ENCODE results near the gene OR13C8. TPM values are rescaled to one million over a fixed set of nuclear protein-coding genes. Genes with fewer than 3 reads are reported as not detected.
A peak's percentile ranks its signal among the peaks of the same experiment; 100 is the strongest.
"Not testable (repeated sequence)": the region's sequence is repeated elsewhere in the genome, so short reads cannot be mapped to it uniquely, and the experiment has no call there.

OR13C8 gene
- total RNA-seq, 1 donor from 2014 or later: not detected

DNA sequence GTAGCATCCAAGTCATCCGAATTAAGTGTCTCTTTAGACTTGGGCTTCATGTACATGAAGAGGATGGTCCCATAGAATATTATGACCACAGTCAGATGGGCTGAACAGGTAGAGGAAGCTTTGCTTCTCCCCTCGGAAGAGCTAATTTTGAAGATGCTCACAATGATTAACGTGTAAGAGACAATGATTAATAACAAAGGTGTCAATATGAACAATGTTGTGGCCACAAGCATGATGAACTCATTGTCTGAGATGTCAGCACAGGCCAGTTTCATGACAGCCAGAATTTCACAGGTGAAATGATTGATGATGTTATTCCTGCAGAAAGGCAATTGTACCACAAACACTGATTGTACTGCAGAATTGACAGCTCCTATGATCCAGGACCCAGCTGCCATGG, 35.8 kb downstream of the OR13C8 start:
- no peaks in the 10 kb centered on the region for H3K36me3 Mint-ChIP-seq
- DNase-seq (ENCODE audit: extremely low spot score, unreplicated experiment): no peak
- no peaks in the 10 kb centered on the region for H3K4me1 Mint-ChIP-seq (ENCODE audit: unreplicated experiment)
- no peak overlapping the region for H3K4me3 Mint-ChIP-seq
- TF ChIP-seq CTCF (conservative IDR thresholded peaks at IDR 0.05): no peak
- no peak overlapping the region for H3K27ac Mint-ChIP-seq
- no peaks in the 10 kb centered on the region for H3K9me3 Mint-ChIP-seq
- H3K27me3 Mint-ChIP-seq: peaks cover 14% of the 10 kb centered on the region

DNA sequence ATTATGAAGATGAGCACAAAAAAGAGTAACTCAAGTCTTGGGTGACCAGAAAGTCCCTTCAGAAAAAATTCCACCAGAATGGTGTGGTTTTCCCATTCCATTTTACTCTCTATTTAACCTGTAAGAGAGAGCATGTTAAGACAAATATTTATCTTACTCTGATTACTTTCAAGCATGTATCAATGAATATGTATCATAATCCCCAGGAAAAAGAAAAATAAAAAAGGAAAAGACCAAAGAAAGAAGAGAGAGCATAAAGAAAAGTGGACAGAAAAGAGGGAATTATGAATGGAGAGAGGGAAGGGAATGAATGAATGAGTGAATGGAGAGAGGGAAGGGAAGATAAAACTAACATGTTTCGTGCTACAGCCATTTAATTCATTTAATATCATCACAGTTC, 36.6 kb downstream of the OR13C8 start, which contains the start of gene OR13C2:
Gene OR13C2, minus strand, starts transcription at position 101 of the 400 bp plus-strand sequence. Its CDS starts 0 bp downstream, at position 101.
- not testable (repeated sequence) for DNase-seq (ENCODE audit: extremely low spot score, unreplicated experiment); H3K4me3 Mint-ChIP-seq; H3K27ac Mint-ChIP-seq; H3K36me3 Mint-ChIP-seq; H3K4me1 Mint-ChIP-seq (ENCODE audit: unreplicated experiment); H3K9me3 Mint-ChIP-seq
- H3K27me3 Mint-ChIP-seq: peaks cover 14% of the 10 kb centered on the region

GRCh38 chr9:104606152-104606551, 37.2 kb downstream of the OR13C8 start:
- H3K36me3 Mint-ChIP-seq: no peaks in the 10 kb centered on the region
- H3K9me3 Mint-ChIP-seq: no peaks in the 10 kb centered on the region
- no peaks in the 10 kb centered on the region for H3K4me1 Mint-ChIP-seq (ENCODE audit: unreplicated experiment)
- no peak for DNase-seq (ENCODE audit: extremely low spot score, unreplicated experiment)
- no peak overlapping the region for H3K27ac Mint-ChIP-seq
- no peak for TF ChIP-seq CTCF (conservative IDR thresholded peaks at IDR 0.05)
- peaks cover 14% of the 10 kb centered on the region for H3K27me3 Mint-ChIP-seq
- H3K4me3 Mint-ChIP-seq: no peak overlapping the region

DNA sequence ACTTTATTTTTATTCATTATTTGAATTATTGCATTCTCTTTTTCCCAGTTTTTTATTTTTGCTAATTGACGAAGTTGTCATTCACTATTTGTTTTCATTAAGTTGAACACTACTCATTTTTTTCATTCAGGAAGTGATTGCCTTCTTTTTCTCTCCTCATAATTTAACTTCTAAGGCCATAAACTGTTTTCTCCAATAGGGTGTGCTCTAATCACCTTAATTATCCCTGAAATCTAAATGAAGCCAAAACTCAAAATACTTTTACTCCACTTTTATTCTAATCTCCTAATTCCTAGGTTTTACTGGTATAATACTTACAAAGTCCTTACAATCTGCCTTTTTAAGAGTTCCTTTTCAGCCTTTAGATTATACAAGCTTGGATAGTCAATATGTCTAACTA, 39.4 kb downstream of the OR13C8 start:
- peak; percentile 40 for TF ChIP-seq CTCF (conservative IDR thresholded peaks at IDR 0.05)
- no peak overlapping the region for H3K27ac Mint-ChIP-seq
- DNase-seq (ENCODE audit: extremely low spot score, unreplicated experiment): no peak
- no peaks in the 10 kb centered on the region for H3K4me1 Mint-ChIP-seq (ENCODE audit: unreplicated experiment)
- H3K36me3 Mint-ChIP-seq: no peaks in the 10 kb centered on the region
- no peaks in the 10 kb centered on the region for H3K9me3 Mint-ChIP-seq
- no peak overlapping the region for H3K4me3 Mint-ChIP-seq
- peaks cover 14% of the 10 kb centered on the region for H3K27me3 Mint-ChIP-seq

- H3K9me3 Mint-ChIP-seq: no peaks in the 10 kb centered on the region
- H3K27ac Mint-ChIP-seq: no peak overlapping the region
- no peaks in the 10 kb centered on the region for H3K36me3 Mint-ChIP-seq
- no peak overlapping the region for H3K4me3 Mint-ChIP-seq
- no peak for DNase-seq (ENCODE audit: extremely low spot score, unreplicated experiment)
- H3K4me1 Mint-ChIP-seq (ENCODE audit: unreplicated experiment): no peaks in the 10 kb centered on the region
- H3K27me3 Mint-ChIP-seq: peaks cover 5% of the 10 kb centered on the region
- TF ChIP-seq CTCF (conservative IDR thresholded peaks at IDR 0.05): no peak
These were observed 42.2 kb downstream of the OR13C8 start for GRCh38 chr9:104611213-104611612.

DNA sequence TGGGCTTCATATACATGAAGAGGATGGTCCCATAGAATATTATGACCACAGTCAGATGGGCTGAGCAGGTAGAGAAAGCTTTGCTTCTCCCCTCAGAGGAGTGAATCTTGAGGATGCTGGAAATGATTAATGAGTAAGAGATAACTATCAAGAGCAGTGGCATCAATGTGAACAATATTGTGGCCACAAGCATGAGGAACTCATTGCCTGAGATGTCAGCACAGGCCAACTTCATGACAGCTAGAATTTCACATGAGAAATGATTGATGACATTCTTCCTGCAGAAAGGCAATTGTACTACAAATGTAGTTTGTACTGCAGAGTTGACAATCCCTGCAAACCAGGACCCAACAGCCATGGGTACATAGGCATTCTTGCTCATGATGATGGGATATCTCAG, 48.5 kb downstream of the OR13C8 start:
- no peaks in the 10 kb centered on the region for H3K9me3 Mint-ChIP-seq
- no peak for TF ChIP-seq CTCF (conservative IDR thresholded peaks at IDR 0.05)
- no peak for DNase-seq (ENCODE audit: extremely low spot score, unreplicated experiment)

More for the DNA sequence above, 48.5 kb downstream of the OR13C8 start:
- H3K4me3 Mint-ChIP-seq: no peak overlapping the region
- no peaks in the 10 kb centered on the region for H3K36me3 Mint-ChIP-seq
- H3K27ac Mint-ChIP-seq: no peak overlapping the region
- H3K4me1 Mint-ChIP-seq (ENCODE audit: unreplicated experiment): no peaks in the 10 kb centered on the region
- H3K27me3 Mint-ChIP-seq: peaks cover 3% of the 10 kb centered on the region
